ENCODE data around the gene NSD2.
A peak's percentile ranks its signal among the peaks of the same experiment; 100 is the strongest.

NSD2 gene

DNA sequence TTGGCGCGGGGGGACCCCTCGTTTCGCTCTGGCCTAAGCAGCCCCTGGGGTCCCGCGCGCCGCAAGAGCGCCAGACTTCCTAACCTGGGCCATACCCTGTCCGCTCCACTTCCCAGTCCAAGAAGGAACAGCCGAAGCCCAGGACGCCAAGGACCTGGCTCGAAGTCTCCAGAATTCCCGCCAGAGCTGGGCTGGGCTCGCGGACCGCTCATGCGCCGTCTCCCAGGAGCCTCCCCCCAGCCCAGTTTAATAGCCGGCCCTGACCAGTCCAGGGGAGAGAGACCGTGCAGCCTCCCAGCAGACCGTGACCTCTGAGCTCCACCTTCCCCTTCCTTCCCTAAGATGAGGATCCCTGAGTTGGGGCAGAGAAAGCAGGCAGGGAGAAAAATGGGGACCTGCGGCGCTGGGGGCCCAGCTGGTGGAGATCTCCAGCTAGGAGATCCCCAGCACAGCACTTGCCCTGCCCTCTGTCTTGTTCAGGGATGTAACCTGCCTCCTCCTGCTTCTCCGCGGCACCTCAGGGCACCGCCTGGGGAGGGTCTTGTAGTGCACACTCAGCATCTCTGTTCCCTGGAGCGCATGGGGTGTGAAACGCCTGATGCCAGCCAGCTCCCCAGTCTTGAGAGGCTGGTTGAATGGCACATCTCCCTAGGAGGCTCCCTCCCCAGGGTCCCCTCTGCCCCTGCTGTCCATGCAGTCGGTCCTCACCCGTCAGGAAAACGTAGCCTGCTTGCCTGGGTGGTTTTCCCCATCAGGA, 14.1 kb upstream of the NSD2 start:
- no peak for DNase-seq (ENCODE audit: low spot score)
- H3K27ac ChIP-seq: peak overlapping the region; percentile 67 to 84
- TF ChIP-seq CTCF (IDR thresholded peaks at IDR 0.05): no peak
- peak overlapping the region; percentile 96 for H3K4me3 ChIP-seq

- Histone ChIP-seq H3K4me3 (no peak overlapping the region), H3K27ac (no peak overlapping the region)
- no peak for TF ChIP-seq CTCF (IDR thresholded peaks at IDR 0.05)
- no peak for DNase-seq (ENCODE audit: low spot score)
Measured at GRCh38 chr4:1857931-1858330, 13.3 kb upstream of the NSD2 start.

DNA sequence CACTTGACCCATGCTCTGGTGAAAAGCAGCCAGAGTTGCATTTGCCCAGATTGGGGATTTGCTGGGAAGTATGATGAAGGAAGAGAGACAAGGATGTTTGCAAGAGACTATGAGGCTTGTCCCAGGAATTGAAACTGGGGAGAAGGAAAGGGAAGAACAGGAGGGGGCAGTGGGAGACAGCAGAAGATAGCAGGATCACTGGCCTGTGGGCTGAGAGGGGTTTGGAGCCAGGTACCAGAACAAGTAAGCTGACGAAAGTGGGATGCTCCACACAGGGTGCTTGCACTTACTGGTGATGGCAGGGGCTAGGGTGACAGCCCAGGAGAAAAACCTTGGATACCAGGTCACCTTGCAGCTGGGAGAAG, 11.8 kb upstream of the NSD2 start:
- DNase-seq (ENCODE audit: low spot score): no peak
- H3K4me3 ChIP-seq: no peak overlapping the region
- H3K27ac ChIP-seq: no peak overlapping the region
- TF ChIP-seq CTCF (IDR thresholded peaks at IDR 0.05): no peak

DNA sequence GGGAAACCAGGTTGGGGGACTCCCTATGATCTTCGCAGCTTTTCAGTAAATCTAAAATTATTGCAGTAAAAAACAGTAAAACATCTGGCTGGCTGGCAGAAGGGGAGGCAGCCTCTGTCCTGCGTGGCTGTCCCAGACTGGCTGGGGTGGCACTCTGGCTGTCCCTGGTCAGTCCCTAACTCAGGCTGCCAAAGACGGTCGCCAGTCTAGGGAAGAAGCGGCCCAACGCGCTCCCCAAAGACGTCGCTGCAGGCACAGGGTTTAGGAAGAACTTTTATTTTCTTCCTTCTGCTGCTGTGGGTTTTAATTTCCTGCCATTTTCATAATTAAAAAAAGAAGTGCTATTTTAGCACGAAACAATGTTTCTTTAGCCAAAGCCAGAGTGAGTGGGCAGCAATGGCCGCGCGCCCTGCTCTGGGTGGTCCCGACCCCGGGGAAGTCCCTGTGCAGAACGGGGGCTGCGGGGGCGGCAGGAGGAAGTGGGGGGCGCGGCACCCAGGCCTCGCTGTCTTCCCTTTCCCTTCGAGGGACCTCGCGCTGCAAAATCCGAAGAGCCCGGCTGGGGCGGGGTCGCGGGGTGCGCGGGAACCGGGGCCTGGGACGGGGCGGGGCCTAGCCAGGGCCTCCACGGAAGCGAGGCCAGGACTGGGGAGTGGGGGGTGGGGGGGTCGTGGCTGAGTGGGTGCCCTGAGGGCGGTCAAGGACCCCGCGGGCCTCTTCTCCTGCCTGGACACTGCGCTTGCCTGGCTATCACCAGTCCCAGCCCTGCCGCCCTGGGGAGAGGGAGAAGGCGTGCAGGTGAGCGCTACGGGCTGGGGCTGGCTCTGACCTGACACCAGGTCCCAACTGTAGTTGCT, 8.9 kb upstream of the NSD2 start:
- no peak for TF ChIP-seq CTCF (IDR thresholded peaks at IDR 0.05)
- Histone ChIP-seq H3K27ac (no peak overlapping the region), H3K4me3 (peak overlapping the region; percentile 58)
- DNase-seq (ENCODE audit: low spot score): no peak

- Histone ChIP-seq H3K27ac (no peak overlapping the region), H3K4me3 (no peak overlapping the region)
- no peak for TF ChIP-seq CTCF (IDR thresholded peaks at IDR 0.05)
- no peak for DNase-seq (ENCODE audit: low spot score)
Measured at GRCh38 chr4:1862961-1863296, 8.3 kb upstream of the NSD2 start.

GRCh38 chr4:1863297-1864033, 7.7 kb upstream of the NSD2 start:
- no peak overlapping the region for H3K4me3 ChIP-seq
- no peak for TF ChIP-seq CTCF (IDR thresholded peaks at IDR 0.05)
- no peak for DNase-seq (ENCODE audit: low spot score)
- no peak overlapping the region for H3K27ac ChIP-seq

Data from coronary artery (tissue), 2 donors.